H1 (cell line): ENCODE data around the gene C6orf62. TPM values are rescaled to one million over a fixed set of nuclear protein-coding genes. Genes with fewer than 3 reads are reported as not detected.

Experiments used
- CREB1 ChIP-seq: IDR thresholded peaks from 2 replicates; pipeline ENCODE4 v1.6.1; 2012; ENCODE audit warnings: inconsistent platforms
- CTBP2 ChIP-seq: IDR thresholded peaks from 2 replicates; pipeline ENCODE4 v1.7.0; 2011; ENCODE audit warnings: borderline replicate concordance, mild to moderate bottlenecking, moderate library complexity, mixed read lengths, low read length; ENCODE audit not compliant: insufficient read depth, insufficient read length
- EZH2 ChIP-seq: fragments of 200-600 bp; sonication (generic); IDR thresholded peaks from 2 replicates; pipeline ENCODE4 v1.7.1; 2012; ENCODE audit warnings: low read depth, mild to moderate bottlenecking, moderate library complexity, low read length, inconsistent platforms; ENCODE audit not compliant: severe bottlenecking
- POU5F1 ChIP-seq: IDR thresholded peaks from 2 replicates; pipeline ENCODE4 v1.6.1; 2011; ENCODE audit warnings: low read depth, mild to moderate bottlenecking, low read length, moderate library complexity
- RXRA ChIP-seq: IDR thresholded peaks from 2 replicates; pipeline ENCODE4 v1.6.1; 2011; ENCODE audit warnings: low read depth, mild to moderate bottlenecking, low read length, moderate library complexity; ENCODE audit not compliant: insufficient read depth
- SUZ12 ChIP-seq: fragments of 200-600 bp; sonication (generic); IDR thresholded peaks from 2 replicates; pipeline ENCODE4 v1.6.1; 2012; ENCODE audit warnings: mild to moderate bottlenecking, inconsistent platforms, low read length, moderate library complexity, mixed read lengths
- TAF1 ChIP-seq: IDR thresholded peaks from 2 replicates; pipeline ENCODE4 v1.6.1; 2011; ENCODE audit warnings: mild to moderate bottlenecking, low read depth, low read length
- ZNF274 ChIP-seq: IDR thresholded peaks from 2 replicates; pipeline ENCODE4 v1.7.0; 2012; ENCODE audit warnings: low read length, borderline replicate concordance; ENCODE audit errors: extremely low read depth
- polyA plus RNA-seq, 7 experiments: library from polyadenylated mRNA; depleted of rRNA in 3 of 7; stranded (reverse) in 5 of 7; unstranded in 2 of 7; fragments of >200 nt in 5 of 7; fragments of 200-250 nt in 2 of 7; gene quantifications; 1 replicate in 5 of 7; 2 replicates in 1 of 7; 4 replicates in 1 of 7; pipeline versions ENCODE4 v1.2.1 to v1.2.3, GENCODE V29; 2011 to 2013; ENCODE audit warnings: missing spikeins in 2 of 7, mixed read lengths in 2 of 7
- total RNA-seq: library from RNA; stranded (reverse); fragmentation: NEBNext Ultra II Directional; extraction: Animal tissue kit (Norgen Biotek cat#: 25700); gene quantifications from 2 replicates; pipeline ENCODE4 v1.2.1, GENCODE V29; 2021
- TF ChIP-seq, protein P1 (sequence below): IDR thresholded peaks from 2 replicates; pipeline ENCODE4 v1.6.1; 2012; ENCODE audit warnings: inconsistent platforms

The C6orf62 gene
- total and polyA plus RNA-seq, 2 of the 8 experiments (the other 6 are each of a cell fraction or from before 2014, with no cell fraction given): 25.6 to 101 TPM

GRCh38 chr6:24699521-24700359, 19.2 kb downstream of the C6orf62 start (continued):
- TF ChIP-seq SUZ12 (no peak), POU5F1 (no peak), CREB1 (no peak), TAF1 (no peak), CTBP2 (no peak), RXRA (no peak), EZH2 (no peak), ZNF274 (no peak)
- TF ChIP-seq, protein P1, sequence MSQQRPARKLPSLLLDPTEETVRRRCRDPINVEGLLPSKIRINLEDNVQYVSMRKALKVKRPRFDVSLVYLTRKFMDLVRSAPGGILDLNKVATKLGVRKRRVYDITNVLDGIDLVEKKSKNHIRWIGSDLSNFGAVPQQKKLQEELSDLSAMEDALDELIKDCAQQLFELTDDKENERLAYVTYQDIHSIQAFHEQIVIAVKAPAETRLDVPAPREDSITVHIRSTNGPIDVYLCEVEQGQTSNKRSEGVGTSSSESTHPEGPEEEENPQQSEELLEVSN: no peak
